A549 treated with ZK216348 at 1 μM for 4 hours (cell line): ENCODE results near the gene ATP11B. TPM values are rescaled to one million over a fixed set of nuclear protein-coding genes. Genes with fewer than 3 reads are reported as not detected.

Source experiments
- total RNA-seq: library from RNA; stranded (reverse); fragments of 200-300 nt; extraction: Qiagen RNA extraction; gene quantifications from 5 replicates; pipeline ENCODE4 v1.2.3, GENCODE V29; 2022; ENCODE audit warnings: low read depth

Gene ATP11B
- total RNA-seq, result 7.1 to 14.3 TPM (median 11.4 TPM) in 5 replicates

GRCh38 chr3:182792901-182793662, at the start of gene ATP11B:
ATP11B (plus strand) TSS chr3:182793504; CDS start chr3:182793760, 256 bp downstream.

Other genes starting within 250 kb of the ATP11B start
- 9.6 to 24.2 TPM (median 19.2 TPM) in 5 replicates for gene DCUN1D1, start 187.0 kb downstream of the ATP11B start, total RNA-seq